Fibroblast of mammary gland (primary cell): ENCODE measurements around the gene FIGN.

Source experiments
- DNase-seq: peaks from one replicate; pipeline ENCODE4 v3.0.0-alpha.2; 2010; ENCODE audit warnings: low read depth
- H3K4me3 ChIP-seq: 2 replicates; pipeline ENCODE4 v1.5.1; 2011; ENCODE audit warnings: low read depth, mild to moderate bottlenecking, low read length, moderate library complexity; ENCODE audit not compliant: control insufficient read depth
- TF ChIP-seq, protein P1 (sequence below): conservative IDR thresholded peaks from 2 replicates; pipeline ENCODE4 v1.5.1; 2011; ENCODE audit warnings: low read depth, low read length, inconsistent platforms; ENCODE audit not compliant: control insufficient read depth, insufficient read depth

Gene FIGN

GRCh38 chr2:163692611-163693482 is 43.0 kb downstream of the FIGN start:
- no peak overlapping the region for H3K4me3 ChIP-seq
- peak; percentile 15 for DNase-seq
- TF ChIP-seq, protein P1, sequence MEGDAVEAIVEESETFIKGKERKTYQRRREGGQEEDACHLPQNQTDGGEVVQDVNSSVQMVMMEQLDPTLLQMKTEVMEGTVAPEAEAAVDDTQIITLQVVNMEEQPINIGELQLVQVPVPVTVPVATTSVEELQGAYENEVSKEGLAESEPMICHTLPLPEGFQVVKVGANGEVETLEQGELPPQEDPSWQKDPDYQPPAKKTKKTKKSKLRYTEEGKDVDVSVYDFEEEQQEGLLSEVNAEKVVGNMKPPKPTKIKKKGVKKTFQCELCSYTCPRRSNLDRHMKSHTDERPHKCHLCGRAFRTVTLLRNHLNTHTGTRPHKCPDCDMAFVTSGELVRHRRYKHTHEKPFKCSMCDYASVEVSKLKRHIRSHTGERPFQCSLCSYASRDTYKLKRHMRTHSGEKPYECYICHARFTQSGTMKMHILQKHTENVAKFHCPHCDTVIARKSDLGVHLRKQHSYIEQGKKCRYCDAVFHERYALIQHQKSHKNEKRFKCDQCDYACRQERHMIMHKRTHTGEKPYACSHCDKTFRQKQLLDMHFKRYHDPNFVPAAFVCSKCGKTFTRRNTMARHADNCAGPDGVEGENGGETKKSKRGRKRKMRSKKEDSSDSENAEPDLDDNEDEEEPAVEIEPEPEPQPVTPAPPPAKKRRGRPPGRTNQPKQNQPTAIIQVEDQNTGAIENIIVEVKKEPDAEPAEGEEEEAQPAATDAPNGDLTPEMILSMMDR = no peak

DNA sequence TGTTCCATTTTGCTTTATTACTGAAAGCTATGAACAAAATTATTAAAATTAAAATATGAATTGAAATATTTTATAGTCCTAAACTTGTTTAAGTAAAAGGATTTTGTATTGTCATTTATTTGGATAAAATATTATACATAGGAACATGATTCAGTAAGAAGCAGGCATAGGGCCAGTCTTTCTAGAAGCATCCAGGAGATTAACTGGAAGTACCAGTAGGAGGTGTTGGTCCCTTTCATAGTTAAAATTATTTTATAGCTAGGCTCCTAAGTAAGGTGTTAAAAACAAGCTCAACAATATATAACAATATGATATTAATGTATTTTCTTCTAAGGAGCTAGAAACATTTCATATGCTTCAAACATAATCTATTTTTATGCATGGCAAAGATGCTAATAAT is 43.7 kb downstream of the FIGN start:
- TF ChIP-seq, protein P1 = no peak
- no peak overlapping the region for H3K4me3 ChIP-seq
- peak; percentile 31 for DNase-seq

GRCh38 chr2:163690896-163691295 is 44.9 kb downstream of the FIGN start:
- DNase-seq = no peak
- H3K4me3 ChIP-seq = no peak overlapping the region
- TF ChIP-seq, protein P1 = no peak

DNA sequence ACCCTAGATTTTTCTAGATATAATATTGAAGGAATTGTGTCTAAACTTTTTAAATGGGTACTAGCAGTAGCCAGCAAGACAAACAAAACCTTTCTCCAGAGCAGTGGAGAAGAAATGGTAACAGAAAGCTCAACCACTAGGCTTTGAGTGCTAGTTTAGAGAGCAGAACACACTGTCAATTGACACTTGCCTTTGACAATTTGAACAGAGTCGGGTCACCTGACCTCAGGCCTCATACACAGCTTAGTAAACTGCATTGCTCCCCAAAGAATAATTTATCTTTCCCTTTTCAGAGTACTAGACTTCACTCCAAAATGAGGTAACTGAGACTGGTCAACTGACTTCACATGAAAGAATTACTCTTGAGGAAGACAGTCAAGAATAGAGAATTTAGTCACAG is 48.6 kb downstream of the FIGN start:
- DNase-seq = no peak
- TF ChIP-seq, protein P1 = no peak
- H3K4me3 ChIP-seq = no peak overlapping the region

DNA sequence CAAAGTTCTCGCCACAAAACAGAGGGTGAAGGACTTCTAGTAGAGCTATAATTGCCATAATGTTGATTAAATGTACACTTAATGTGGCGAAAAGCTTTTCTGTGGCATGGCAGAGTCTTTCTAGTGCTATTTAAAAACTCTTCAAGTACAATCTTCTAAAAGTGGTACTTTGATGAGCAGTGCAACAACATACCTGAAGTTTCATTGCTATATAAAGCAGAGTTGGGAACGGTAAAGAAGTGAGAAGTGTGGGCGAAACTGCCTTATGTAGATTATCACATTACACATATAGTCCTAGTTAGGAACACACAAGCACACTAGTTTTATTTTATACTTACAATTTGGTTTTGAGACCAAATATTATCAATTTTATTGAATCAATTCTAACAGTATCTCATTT is 49.5 kb downstream of the FIGN start:
- TF ChIP-seq, protein P1 = no peak
- H3K4me3 ChIP-seq = no peak overlapping the region
- no peak for DNase-seq

GRCh38 chr2:163682695-163683094 is 53.1 kb downstream of the FIGN start:
- TF ChIP-seq, protein P1 = peak; percentile 46
- peak; percentile 74 for DNase-seq

GRCh38 chr2:163681745-163682144 is 54.1 kb downstream of the FIGN start:
- peak; percentile 81 for DNase-seq
- TF ChIP-seq, protein P1 = no peak
- H3K4me3 ChIP-seq = no peak overlapping the region

More at GRCh38 chr2:163682695-163683094, 53.1 kb downstream of the FIGN start:
- no peak overlapping the region for H3K4me3 ChIP-seq
